ENCODE results near the gene PIEZO1.
A peak's percentile ranks its signal among the peaks of the same experiment; 100 is the strongest.

The PIEZO1 gene

DNA sequence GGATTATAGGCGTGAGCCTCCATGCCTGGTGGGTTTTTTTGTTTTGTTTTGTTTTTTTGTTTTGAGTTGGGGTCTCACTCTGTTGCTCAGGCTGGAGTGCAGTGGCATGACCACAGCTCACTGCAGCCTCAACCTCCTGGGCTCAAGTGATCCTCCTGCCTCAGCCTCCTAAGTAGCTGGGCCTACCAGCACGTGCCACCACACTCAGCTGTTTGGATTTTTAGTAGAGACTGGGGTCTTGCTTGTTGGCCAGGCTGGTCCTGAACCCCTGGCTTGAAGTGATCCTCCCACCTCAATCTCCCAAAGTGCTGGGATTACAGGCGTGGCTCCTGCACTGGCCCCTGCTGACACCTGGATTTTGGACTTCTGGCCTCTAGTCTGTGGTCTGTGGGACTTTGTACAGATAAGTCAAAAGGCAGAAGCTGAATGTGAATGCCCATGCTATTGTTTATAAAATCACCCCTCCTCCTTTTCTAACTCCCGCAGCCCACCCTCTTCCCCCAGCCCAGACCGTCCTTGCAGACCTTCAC, 104.4 kb downstream of the PIEZO1 start:
- no peak for DNase-seq (ENCODE audit: extremely low spot score)
- TF ChIP-seq, protein P1, sequence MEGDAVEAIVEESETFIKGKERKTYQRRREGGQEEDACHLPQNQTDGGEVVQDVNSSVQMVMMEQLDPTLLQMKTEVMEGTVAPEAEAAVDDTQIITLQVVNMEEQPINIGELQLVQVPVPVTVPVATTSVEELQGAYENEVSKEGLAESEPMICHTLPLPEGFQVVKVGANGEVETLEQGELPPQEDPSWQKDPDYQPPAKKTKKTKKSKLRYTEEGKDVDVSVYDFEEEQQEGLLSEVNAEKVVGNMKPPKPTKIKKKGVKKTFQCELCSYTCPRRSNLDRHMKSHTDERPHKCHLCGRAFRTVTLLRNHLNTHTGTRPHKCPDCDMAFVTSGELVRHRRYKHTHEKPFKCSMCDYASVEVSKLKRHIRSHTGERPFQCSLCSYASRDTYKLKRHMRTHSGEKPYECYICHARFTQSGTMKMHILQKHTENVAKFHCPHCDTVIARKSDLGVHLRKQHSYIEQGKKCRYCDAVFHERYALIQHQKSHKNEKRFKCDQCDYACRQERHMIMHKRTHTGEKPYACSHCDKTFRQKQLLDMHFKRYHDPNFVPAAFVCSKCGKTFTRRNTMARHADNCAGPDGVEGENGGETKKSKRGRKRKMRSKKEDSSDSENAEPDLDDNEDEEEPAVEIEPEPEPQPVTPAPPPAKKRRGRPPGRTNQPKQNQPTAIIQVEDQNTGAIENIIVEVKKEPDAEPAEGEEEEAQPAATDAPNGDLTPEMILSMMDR (IDR thresholded peaks at IDR 0.05; ENCODE audit: control extremely low read depth, extremely low read depth, low read depth, missing control alignments) = no peak
- ChIA-PET CTCF (interaction anchor here (0.9 to 1.8 kb wide), 6 partner anchors 15 to 57 kb away, joined by 3 to 5 read pairs (median 4); partner anchors contain the start of gene MVD), POLR2A (no interaction called here)

DNA sequence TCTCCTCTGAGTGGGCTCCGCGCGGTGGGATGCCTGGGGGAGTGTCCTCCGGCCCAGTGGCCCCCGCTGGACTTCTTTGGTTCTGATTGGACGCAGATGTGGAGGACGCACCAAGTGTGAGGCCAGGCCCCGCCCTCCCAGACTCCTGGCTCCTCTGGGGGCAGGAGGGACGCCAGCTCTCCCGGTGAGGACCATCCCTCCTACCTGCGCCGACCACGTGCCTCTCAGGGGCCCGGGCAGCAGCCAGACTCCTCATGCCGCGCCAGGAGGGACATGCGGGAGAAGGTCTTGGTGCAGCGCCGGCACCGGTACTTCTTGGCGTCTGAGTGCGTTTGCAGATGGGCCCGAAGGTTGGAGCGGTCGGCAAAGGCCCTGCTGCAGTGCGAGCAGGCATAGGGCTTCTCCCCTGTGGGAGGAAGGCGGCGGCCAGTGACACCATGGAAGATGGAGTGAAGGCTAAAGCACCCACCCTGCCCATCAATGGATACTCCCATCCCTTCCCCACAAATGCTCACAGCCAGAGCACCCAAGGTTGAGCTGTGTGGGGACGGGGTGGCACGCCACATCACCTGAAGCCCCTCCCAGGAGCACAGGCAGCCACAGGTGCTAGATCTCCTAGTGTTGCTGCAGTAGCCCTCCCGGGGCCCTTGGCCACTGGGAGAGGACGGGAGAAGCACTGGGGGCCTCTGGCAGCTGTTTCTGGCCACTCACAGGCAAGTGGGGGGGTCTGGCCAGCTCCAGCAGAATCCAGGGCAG, 106.6 kb downstream of the PIEZO1 start:
- POLR2A ChIA-PET = no interaction called here
- CTCF ChIA-PET = no interaction called here
- TF ChIP-seq, protein P1 (IDR thresholded peaks at IDR 0.05; ENCODE audit: control extremely low read depth, extremely low read depth, low read depth, missing control alignments) = no peak
- no peak for DNase-seq (ENCODE audit: extremely low spot score)

DNA sequence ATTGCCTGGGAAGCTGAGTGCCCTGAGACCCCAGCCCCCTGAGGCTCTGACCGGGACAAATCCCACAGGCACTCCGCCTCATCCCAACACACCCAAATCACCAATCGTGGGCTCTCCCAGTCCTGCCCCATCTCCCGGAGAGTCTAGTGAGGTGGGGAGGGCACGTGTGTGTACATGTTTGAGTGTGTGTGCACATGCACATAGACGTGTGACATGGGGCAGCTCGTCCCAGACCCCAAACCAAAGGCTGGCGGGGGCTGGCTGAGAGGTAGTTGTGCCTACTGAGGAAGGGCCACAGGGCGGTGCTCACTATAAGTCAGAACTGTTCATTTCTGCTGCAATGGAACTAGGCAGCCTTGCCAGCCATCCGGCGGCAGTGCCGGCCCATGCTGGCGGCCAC, 107.3 kb downstream of the PIEZO1 start:
- ChIA-PET CTCF (interaction anchor here (1.0 kb wide), 1 partner anchor 60 kb away, joined by 3 read pairs; no protein-coding TSS in a partner anchor), POLR2A (no interaction called here)
- DNase-seq (ENCODE audit: extremely low spot score) = no peak
- TF ChIP-seq, protein P1 (IDR thresholded peaks at IDR 0.05; ENCODE audit: control extremely low read depth, extremely low read depth, low read depth, missing control alignments) = no peak

DNA sequence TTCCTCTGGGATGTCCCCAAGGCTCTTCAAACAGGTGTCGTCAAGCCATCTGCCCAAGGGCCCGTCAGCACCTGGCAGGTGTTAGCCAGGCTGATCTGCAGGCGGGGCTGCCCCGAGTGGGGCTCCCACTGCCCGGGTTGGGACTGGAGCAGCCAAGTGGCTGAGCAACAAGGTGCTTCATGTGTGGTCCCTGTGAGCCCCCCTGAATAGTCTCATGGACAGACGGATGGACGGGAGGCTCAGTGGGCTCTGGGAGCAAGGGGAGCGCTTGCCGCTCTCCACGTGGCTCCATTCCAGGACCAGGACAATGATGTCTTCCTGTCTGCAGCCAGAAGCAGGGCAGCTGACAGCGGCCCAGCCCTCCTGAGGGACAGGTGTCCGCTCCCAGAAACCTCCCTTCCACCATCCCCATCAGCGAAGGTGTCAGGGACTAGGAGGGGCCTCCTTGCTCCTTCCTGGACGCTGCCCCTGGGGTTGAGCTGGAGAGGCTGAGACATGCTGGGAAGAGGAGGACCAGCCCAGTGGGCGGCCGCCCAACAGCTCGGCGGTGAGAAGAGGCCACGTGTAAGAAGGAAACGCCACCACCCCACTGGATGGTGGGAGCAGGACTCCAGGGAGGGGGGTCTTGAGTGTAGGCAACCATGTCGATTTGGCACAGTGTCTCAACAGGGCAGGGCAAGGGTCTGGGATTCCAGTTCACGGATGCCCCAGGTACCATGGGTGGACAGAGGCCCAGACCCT, 108.3 kb downstream of the PIEZO1 start:
- POLR2A ChIA-PET = no interaction called here
- TF ChIP-seq, protein P1 (IDR thresholded peaks at IDR 0.05; ENCODE audit: control extremely low read depth, extremely low read depth, low read depth, missing control alignments) = no peak
- CTCF ChIA-PET = interaction anchor here (1.0 kb wide), 1 partner anchor 61 kb away, joined by 3 read pairs; no protein-coding TSS in a partner anchor
- no peak for DNase-seq (ENCODE audit: extremely low spot score)

DNA sequence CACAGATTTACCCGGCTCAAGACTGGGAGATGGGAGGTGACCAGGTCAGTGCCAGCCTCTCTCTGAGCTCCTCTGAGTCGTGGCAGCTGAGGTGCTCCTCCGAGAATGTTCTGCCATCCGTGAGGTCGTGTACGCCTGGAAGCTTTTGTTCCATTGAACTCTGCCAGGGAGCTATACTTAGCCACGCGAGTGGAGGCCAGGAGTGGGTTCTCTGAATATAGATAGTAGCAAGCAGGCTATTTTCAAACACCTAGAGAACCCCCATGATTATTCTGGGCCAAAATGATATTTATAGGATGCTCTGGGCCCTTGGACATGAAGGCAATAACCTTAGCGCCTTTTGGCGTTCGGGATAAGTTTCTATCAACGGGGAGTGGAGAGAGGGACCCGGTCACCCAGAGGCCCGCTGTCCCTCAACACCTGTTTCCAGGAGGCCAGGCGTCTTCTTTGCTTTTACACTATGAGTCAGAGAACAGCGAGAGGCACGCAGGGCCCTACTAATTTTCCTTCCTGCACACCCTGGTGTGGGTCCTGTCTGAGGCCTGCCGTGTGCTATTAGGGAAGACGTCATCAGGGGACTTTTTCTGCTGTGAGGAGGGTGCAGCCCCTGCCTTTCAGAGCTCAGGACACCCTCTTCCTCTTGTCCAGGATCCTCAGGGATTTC, 111.2 kb downstream of the PIEZO1 start:
- POLR2A ChIA-PET = interaction anchor here (0.6 to 0.9 kb wide), 2 partner anchors 20 to 37 kb away, joined by 3 to 4 read pairs; no protein-coding TSS in a partner anchor
- CTCF ChIA-PET = interaction anchor here (1.0 to 1.4 kb wide), 5 partner anchors 9 to 493 kb away, joined by 3 to 4 read pairs (median 3); no protein-coding TSS in a partner anchor
- DNase-seq (ENCODE audit: extremely low spot score) = peak; percentile 75

More for the DNA sequence above, 111.2 kb downstream of the PIEZO1 start:
- TF ChIP-seq, protein P1 (IDR thresholded peaks at IDR 0.05; ENCODE audit: control extremely low read depth, extremely low read depth, low read depth, missing control alignments) = no peak

All from GM10248 (cell line).